Measurements from ENCODE around the gene COL2A1. TPM values are rescaled to one million over a fixed set of nuclear protein-coding genes. Genes with fewer than 3 reads are reported as not detected.
A peak's percentile ranks its signal among the peaks of the same experiment; 100 is the strongest.

Gene COL2A1
- total RNA-seq, 2 experiments from 2014 or later: 0.04 TPM; not detected in 1

DNA sequence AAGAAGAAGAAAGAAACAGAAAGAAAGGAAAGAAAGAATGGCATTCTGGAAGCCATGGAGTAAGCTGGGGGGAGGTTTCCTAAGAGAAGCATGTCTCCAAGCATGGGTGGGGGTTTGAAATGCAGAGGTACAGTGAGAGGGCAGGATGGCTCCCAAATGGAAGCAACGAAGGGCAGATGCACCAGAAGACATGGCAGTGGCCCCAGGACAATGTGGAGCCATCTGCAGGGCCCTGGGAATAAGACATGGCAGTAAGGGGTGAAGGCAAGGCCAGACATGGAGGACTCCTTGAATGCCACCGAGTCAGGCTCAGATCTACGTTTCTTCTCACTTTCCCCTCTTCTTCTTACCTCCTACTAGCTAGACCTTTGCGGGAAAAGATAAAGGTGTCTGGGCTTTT is 4.7 kb upstream of the COL2A1 start:
- Mint-ChIP-seq H3K36me3 (no peaks in the 10 kb centered on the region), H3K4me3 (no peak overlapping the region), H3K9me3 (no peaks in the 10 kb centered on the region), H3K27me3 (peaks cover 69% of the 10 kb centered on the region), H3K4me1 (peaks cover 4% of the 10 kb centered on the region), H3K27ac (no peak overlapping the region)
- no peak for DNase-seq

DNA sequence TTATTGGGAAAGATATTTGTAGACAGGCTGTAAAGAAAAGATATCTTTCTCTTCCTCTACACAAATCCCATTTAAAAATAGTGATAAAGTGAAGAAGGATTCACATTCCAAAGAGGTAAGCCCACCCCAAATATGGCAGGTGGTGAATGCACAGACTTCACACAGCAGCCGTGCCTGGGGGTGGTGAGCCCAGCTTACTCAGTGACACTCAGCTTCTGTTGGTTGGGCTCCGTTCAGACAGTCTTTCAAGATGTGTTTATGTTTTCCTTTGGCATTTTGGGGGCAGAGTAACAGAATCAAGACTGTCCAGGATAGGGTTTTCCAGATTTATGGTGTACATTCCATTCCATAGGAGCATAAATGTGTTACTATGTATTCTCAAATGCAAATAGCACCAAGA is 4.1 kb upstream of the COL2A1 start:
- no peaks in the 10 kb centered on the region for H3K36me3 Mint-ChIP-seq
- H3K27me3 Mint-ChIP-seq: peaks cover 72% of the 10 kb centered on the region
- H3K9me3 Mint-ChIP-seq: no peaks in the 10 kb centered on the region
- peaks cover 8% of the 10 kb centered on the region for H3K4me1 Mint-ChIP-seq
- no peak overlapping the region for H3K27ac Mint-ChIP-seq
- no peak overlapping the region for H3K4me3 Mint-ChIP-seq
- no peak for DNase-seq

DNA sequence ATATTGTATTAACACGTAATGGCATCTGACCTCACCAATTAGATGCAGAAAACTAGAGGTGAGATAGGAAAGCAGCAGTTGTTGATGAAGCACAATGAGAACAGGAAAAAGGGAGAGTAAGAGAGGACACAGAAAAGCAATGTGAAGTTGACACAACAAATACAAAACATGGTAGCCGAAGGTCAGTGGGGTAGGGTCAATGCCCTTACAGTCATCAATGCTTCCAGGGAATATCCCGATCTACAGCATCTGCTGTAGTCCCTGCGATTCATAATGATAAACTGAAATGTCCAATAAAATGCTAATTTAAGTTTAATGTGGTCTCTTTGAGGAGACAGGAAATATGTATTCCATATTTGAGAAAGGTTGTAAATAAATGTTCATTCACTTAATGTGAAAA is 2.9 kb upstream of the COL2A1 start:
- Mint-ChIP-seq H3K4me3 (no peak overlapping the region), H3K4me1 (peaks cover 20% of the 10 kb centered on the region), H3K27me3 (peaks cover 82% of the 10 kb centered on the region), H3K27ac (no peak overlapping the region), H3K36me3 (no peaks in the 10 kb centered on the region), H3K9me3 (no peaks in the 10 kb centered on the region)
- DNase-seq: no peak

DNA sequence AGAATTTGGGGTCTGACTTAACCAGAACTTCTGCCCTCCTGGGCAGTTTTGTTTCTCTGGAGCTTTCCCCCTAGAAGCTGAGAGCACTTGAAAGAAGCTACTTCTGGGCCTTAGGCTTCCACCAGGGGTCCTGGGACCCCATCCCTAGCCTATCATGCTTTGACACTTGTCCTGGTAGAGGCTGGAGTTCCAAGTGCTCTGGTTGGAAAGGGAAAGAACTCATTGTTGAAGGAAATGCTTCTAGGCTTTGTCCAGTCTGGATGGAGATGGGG is 1.4 kb upstream of the COL2A1 start:
- no peaks in the 10 kb centered on the region for H3K9me3 Mint-ChIP-seq
- DNase-seq: no peak
- no peaks in the 10 kb centered on the region for H3K36me3 Mint-ChIP-seq
- no peak overlapping the region for H3K27ac Mint-ChIP-seq
- H3K4me3 Mint-ChIP-seq: no peak overlapping the region
- H3K27me3 Mint-ChIP-seq: peaks cover 92% of the 10 kb centered on the region
- peaks cover 32% of the 10 kb centered on the region for H3K4me1 Mint-ChIP-seq

DNA sequence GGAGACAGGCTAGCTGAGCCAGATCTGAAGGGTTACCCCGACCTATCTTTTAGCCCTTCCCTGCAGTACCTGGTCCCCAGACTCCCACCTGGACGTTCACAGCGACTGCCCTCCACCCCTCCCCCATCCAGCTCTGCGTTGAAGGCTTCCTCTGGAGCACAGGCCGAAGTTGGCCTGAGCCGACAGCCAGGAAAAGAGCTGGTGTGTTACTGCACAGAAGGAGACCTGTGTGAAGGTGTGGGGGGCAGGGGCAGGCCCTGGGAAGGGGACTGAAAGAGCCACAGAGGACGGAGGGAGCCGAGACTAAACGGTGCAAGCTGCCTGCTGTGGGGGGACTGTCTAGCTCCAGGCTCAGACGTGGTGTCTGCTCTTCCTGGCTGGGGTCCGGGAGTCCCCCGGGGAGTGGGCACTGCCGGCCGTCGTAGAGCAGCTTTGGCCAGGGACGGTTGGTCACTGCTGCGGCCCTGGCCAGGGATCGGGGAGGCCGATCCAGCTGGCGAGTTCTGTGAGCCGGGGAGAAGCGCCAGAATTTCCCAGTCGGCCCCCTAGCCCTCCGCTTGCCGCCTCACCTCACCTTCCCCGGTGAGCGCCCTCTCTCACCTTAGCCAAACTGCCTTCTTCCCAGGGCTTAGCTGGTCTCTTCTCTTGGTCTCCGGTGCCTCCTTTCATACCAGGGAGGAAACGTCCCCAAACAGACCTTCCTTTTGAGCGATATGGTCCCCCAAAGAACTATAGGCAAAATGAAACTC is 899 bp upstream of the COL2A1 start:
- Mint-ChIP-seq H3K27me3 (peaks cover 94% of the 10 kb centered on the region), H3K36me3 (no peaks in the 10 kb centered on the region), H3K27ac (no peak overlapping the region), H3K4me3 (no peak overlapping the region), H3K9me3 (no peaks in the 10 kb centered on the region), H3K4me1 (peaks cover 32% of the 10 kb centered on the region)
- DNase-seq: no peak

DNA sequence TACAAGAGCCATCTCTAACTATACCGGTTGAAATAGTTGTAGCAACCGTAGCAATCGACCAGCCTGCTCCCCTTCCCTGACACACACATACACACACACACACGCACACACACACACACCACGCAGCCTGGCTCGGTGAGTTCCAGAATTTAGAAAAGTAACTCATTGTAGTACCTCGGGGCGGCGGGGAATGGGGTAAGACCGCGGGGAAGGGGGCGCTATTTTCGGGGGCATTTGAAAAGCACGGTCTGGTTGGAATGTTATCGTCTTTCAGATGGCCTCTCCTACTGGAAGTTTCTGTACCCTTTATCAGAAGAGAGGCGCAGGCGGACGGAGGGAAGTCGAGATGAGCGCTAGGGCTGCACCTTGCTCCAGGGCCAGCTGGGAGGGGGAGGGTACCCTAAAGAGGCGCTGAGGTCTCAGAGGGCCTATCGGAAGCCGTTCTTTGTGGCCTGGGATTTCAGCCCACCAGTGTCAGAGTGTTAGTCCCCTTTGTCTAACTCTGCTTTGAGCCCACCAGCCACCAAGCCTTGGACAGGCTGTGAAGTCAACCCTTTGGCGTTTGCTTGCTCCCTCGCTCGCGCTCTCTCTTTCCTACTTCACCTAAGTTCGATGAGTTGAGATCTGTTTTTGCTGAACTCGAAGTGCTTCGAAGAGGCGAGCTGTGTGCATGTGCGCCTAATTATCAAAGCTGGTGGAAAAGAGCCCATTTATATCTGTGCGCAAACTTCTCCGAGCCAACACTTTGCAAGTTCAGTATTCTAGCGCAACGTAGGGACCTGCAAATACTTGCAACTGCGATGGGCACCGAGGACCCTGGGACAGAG is 837 bp downstream of the COL2A1 start:
- H3K27me3 Mint-ChIP-seq: peaks cover 94% of the 10 kb centered on the region
- peak overlapping the region; percentile 35 for H3K4me3 Mint-ChIP-seq
- H3K27ac Mint-ChIP-seq: no peak overlapping the region

DNA sequence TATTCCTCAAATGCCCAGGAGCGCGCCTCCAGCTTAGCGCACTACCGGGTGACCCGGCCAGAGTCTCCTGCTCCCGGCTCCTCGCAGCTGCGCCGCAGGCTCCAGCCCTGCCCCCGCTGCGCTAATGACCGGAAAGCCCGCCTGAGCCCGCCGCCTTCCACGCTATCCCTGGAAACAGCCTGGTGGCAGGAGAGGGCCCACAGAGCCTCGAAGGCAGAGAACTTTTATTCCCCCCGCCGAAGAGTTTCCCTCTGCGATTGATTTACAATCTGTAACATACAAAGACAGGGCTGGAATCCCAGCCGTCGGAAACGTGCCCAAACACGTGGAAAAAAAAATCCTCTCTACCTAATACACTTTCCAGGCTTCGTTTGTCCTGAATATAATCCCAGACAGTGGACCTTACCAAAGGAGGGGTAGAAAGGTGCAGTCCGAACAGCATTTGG is 1.5 kb downstream of the COL2A1 start:
- Mint-ChIP-seq H3K4me1 (peaks cover 32% of the 10 kb centered on the region), H3K27me3 (peaks cover 94% of the 10 kb centered on the region), H3K36me3 (no peaks in the 10 kb centered on the region), H3K9me3 (no peaks in the 10 kb centered on the region), H3K4me3 (peak overlapping the region; percentile 23), H3K27ac (no peak overlapping the region)
- DNase-seq: no peak

More for the DNA sequence above, 837 bp downstream of the COL2A1 start:
- H3K9me3 Mint-ChIP-seq: no peaks in the 10 kb centered on the region
- no peaks in the 10 kb centered on the region for H3K36me3 Mint-ChIP-seq
- peaks cover 32% of the 10 kb centered on the region for H3K4me1 Mint-ChIP-seq
- DNase-seq: no peak

DNA sequence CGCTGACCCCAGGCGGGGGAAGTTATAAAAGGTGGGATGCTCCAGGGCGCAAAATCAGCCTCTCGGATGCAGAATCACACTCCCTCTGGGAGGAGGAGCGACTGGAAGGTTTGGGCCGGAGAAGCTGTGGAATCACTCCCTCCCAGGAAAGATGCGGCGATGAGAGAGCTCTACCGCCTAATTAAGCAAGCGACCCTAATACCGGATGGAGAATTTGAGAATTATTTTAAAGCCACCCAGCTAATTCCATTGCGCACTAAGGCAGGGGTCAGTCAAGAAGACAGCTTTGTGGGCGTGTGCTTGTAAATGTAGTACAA is 1.9 kb downstream of the COL2A1 start:
- H3K4me1 Mint-ChIP-seq: peaks cover 32% of the 10 kb centered on the region
- H3K9me3 Mint-ChIP-seq: no peaks in the 10 kb centered on the region
- H3K27ac Mint-ChIP-seq: no peak overlapping the region
- no peaks in the 10 kb centered on the region for H3K36me3 Mint-ChIP-seq
- H3K27me3 Mint-ChIP-seq: peaks cover 92% of the 10 kb centered on the region
- DNase-seq: no peak
- H3K4me3 Mint-ChIP-seq: peak overlapping the region; percentile 75

DNA sequence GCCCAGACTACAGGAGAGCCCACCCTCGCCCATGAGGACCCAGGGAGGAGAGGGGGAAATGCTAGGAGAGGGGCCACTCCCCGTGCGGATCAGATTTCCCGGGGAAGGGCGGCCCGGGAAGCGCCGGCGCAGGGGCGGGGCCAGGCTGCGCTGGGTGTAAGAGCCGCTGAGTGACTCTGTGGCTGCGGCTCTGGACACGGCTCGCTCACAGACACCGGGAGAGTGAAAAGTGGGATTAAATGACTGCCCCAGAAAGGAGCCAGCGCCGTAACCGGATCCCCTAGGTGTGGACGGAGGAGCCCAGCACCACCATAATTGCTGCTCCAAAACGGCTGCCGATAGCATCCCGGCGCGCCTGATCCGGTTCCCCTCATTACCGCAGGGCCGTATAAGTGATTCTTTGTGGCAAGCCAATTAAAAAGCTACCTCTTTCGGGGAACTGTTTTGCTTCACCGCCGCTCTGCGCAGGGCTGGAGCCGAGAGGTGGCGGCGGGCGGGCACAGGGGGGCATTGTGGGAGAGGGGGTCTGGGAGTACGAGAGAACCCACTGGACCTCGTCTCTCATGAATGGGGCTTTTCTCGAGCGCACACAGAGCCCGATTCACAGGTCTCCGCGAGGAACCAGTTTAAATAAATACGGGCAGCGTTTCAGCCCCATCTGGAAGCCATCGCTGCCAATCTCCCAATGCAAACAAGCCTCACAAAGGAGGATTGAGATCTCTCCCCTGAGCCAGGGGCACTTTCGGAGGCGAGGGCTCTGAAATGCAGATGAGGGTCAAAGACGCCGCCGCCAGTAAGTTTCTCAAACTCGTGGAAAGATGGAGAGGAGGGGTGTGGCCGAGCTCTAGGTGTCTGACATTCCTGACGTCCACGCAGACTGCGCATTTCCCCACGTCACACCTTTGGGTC is 2.5 kb downstream of the COL2A1 start:
- Mint-ChIP-seq H3K27me3 (peaks cover 92% of the 10 kb centered on the region), H3K4me3 (peak overlapping the region; percentile 75), H3K4me1 (peaks cover 32% of the 10 kb centered on the region), H3K27ac (no peak overlapping the region), H3K36me3 (no peaks in the 10 kb centered on the region), H3K9me3 (no peaks in the 10 kb centered on the region)
- no peak for DNase-seq

DNA sequence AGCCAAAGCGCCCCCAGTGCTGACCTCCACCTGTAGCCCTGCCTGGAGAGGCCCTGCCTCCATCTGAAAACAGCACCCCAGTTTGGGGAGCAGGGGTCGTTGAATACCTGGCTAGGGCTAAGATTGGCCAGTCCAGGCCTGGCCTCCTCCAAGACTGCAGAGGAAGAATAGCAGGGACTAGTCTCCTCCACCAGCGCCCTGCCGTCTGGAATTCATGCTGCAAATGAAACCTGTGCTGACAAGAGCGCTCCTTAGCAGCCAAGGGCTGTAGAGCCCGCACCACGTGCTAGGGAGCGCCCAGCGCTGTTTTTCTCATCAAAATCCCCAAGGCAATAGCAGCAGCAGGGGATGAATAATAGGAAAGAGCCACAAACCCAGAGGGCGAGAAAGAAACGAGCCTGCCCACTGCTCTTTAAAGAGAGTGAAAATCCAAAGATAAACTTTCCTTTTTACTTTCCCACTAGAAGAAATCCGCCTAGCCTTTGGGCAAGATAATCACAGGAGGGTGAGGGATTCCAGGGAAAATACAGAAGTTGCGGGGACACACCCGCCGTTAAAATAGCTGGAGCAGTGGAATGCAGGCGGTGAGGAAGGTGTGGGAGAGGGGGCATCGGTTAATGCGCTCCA is 3.3 kb downstream of the COL2A1 start:
- peaks cover 32% of the 10 kb centered on the region for H3K4me1 Mint-ChIP-seq
- H3K27me3 Mint-ChIP-seq: peaks cover 86% of the 10 kb centered on the region
- no peak overlapping the region for H3K27ac Mint-ChIP-seq
- no peaks in the 10 kb centered on the region for H3K36me3 Mint-ChIP-seq
- H3K9me3 Mint-ChIP-seq: no peaks in the 10 kb centered on the region
- peak overlapping the region; percentile 75 for H3K4me3 Mint-ChIP-seq
- no peak for DNase-seq

DNA sequence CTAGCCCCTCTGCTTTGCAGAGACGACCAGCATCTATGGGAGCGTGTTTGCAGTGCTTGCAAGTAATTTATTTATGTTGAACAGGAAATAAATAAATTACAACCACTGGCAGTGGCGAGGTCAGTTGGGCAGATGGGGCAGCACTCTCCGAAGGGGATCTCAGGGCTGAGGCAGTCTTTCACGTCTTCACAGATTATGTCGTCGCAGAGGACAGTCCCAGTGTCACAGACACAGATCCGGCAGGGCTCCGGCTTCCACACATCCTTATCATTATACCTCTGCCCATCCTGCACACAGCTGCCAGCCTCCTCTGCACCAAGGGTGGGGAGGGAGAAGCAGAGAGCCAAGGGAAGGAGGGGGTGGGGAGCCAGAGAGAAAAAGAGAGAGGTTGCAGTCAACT is 4.5 kb downstream of the COL2A1 start:
- Mint-ChIP-seq H3K27me3 (peaks cover 79% of the 10 kb centered on the region), H3K4me3 (no peak overlapping the region), H3K27ac (no peak overlapping the region), H3K36me3 (no peaks in the 10 kb centered on the region), H3K4me1 (peaks cover 30% of the 10 kb centered on the region), H3K9me3 (no peaks in the 10 kb centered on the region)
- no peak for DNase-seq

DNA sequence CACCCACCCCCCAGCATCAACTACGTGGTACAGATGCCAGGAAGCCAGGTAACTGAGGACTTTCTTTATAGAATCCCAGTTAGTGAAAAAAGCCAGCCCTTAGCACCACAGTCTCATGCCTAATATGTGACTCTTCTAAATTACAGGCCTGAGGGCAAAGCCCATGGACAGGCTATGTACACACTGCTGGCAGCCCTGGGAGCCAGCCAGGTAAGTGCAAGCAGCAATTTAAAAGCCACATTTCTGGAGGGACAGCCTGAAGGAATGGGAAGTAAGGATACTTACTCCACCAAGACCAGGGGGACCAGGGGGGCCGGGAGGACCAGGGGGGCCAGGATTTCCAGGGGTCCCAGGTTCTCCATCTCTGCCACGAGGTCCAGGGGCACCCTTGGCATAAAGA is 7.0 kb downstream of the COL2A1 start:
- Mint-ChIP-seq H3K27ac (no peak overlapping the region), H3K4me1 (peaks cover 13% of the 10 kb centered on the region), H3K4me3 (no peak overlapping the region), H3K36me3 (no peaks in the 10 kb centered on the region), H3K27me3 (peaks cover 76% of the 10 kb centered on the region), H3K9me3 (no peaks in the 10 kb centered on the region)
- DNase-seq: no peak

DNA sequence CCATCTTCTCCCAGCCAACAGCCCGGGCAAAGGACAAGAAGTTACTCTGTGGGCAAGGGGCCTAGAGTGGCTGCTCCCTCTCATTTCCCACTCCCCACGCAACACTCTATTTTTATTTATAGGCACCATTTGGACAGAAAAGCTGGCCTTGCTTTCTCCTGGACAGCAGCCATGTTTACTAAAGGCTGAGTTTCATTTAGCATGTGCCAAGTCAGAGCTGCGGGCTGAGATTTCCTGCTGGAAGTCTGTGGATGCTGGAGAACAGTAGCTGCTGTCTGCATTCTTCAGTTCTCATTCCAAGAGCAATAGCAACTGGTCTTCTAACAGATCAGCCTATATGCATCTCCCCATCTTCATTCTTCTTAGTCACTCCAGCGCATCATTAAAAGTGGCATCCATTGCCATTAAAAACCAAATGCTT is 8.3 kb downstream of the COL2A1 start:
- no peak overlapping the region for H3K27ac Mint-ChIP-seq
- H3K4me1 Mint-ChIP-seq: peaks cover 7% of the 10 kb centered on the region
- DNase-seq: no peak
- no peaks in the 10 kb centered on the region for H3K36me3 Mint-ChIP-seq
- H3K4me3 Mint-ChIP-seq: no peak overlapping the region
- no peaks in the 10 kb centered on the region for H3K9me3 Mint-ChIP-seq
- H3K27me3 Mint-ChIP-seq: peaks cover 65% of the 10 kb centered on the region

DNA sequence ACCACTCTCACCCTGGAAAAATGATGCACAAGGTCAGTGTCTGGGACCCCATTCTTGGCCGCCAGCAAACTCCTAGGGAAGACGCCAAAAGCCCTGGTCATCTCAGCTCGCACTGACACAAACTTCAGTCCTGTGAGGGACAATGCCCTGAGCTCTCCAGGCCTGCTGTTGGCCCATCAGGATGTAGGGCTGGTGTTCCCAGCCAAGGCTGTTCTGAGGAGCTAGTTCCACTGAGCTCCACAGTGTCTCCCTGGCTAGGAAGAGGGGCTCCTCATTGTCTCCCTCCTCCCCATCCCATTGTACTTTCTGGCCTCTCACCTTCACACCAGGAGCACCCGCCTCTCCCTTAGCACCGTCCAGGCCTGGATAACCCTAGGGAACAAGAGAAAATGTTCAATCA is 10.8 kb downstream of the COL2A1 start:
- Mint-ChIP-seq H3K9me3 (no peaks in the 10 kb centered on the region), H3K27ac (no peak overlapping the region), H3K36me3 (no peaks in the 10 kb centered on the region), H3K27me3 (peaks cover 42% of the 10 kb centered on the region), H3K4me1 (peaks cover 23% of the 10 kb centered on the region), H3K4me3 (no peak overlapping the region)
- DNase-seq: no peak

DNA sequence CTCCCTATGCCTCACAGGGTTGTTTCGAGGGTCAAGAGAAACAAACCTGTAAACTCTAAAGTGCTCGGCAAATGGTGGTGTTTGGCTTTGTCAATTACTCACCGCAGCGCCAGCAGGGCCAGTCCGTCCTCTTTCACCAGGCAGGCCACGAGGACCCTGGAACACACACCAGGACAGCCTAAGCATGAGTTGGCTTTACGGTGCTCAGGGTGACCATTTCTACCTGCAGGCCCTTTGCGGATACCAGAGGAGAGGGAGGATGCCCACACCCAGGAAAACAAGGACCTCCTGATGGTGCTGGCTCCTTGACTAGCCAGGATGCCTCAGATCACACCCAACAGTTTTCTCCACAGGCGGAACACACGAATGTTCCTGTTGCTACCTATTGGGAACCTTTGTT is 11.5 kb downstream of the COL2A1 start:
- no peak overlapping the region for H3K4me3 Mint-ChIP-seq

More for the DNA sequence above, 11.5 kb downstream of the COL2A1 start:
- Mint-ChIP-seq H3K4me1 (peaks cover 23% of the 10 kb centered on the region), H3K36me3 (no peaks in the 10 kb centered on the region), H3K27me3 (peaks cover 42% of the 10 kb centered on the region), H3K27ac (no peak overlapping the region), H3K9me3 (no peaks in the 10 kb centered on the region)
- DNase-seq: no peak

All from activated naive CD8-positive, alpha-beta T cell treated with anti-CD3 and anti-CD28 coated beads for 36 hours (primary cell).